Neuronal stem cell (in vitro differentiated cells): ENCODE data around the gene HMG20B.
A peak's percentile ranks its signal among the peaks of the same experiment; 100 is the strongest.

Experiments used
- DNase-seq: peaks from one replicate; pipeline ENCODE4 v3.0.0-alpha.2; 2013; ENCODE audit warnings: low spot score
- H2AFZ ChIP-seq: one replicate; pipeline ENCODE4 v1.6.1; 2013; ENCODE audit warnings: mild to moderate bottlenecking, low read length, inconsistent platforms
- H2AK5ac ChIP-seq: 2 replicates; pipeline ENCODE4 v1.6.1; 2013; ENCODE audit warnings: low read depth, mild to moderate bottlenecking, inconsistent platforms, low read length, moderate library complexity, mixed read lengths
- H2BK120ac ChIP-seq: 2 replicates; pipeline ENCODE4 v1.6.1; 2013; ENCODE audit warnings: low read depth, mild to moderate bottlenecking, inconsistent platforms, low read length, moderate library complexity, mixed read lengths
- H2BK12ac ChIP-seq: one replicate; pipeline ENCODE4 v1.6.1; 2013; ENCODE audit warnings: low read length, inconsistent platforms
- H2BK15ac ChIP-seq: 2 replicates; pipeline ENCODE4 v1.6.1; 2013; ENCODE audit warnings: mild to moderate bottlenecking, low read length, inconsistent platforms, mixed read lengths
- H2BK5ac ChIP-seq: one replicate; pipeline ENCODE4 v1.6.1; 2013; ENCODE audit warnings: inconsistent platforms, mild to moderate bottlenecking, low read length, moderate library complexity
- H3K14ac ChIP-seq: one replicate; pipeline ENCODE4 v1.6.1; 2013; ENCODE audit warnings: low read length, inconsistent platforms
- H3K18ac ChIP-seq: 2 replicates; pipeline ENCODE4 v1.6.1; 2013; ENCODE audit warnings: low read length, inconsistent platforms
- H3K23ac ChIP-seq: 2 replicates; pipeline ENCODE4 v1.6.1; 2013; ENCODE audit warnings: low read depth, mild to moderate bottlenecking, mixed read lengths, low read length, inconsistent platforms; ENCODE audit not compliant: poor library complexity
- H3K27ac ChIP-seq: replicated peaks from 3 replicates; pipeline ENCODE4 v1.5.1; 2013; ENCODE audit warnings: low read length, inconsistent platforms
- H3K27me3 ChIP-seq, 3 experiments: 2 replicates each; pipeline ENCODE4 v1.6.1; 2013; ENCODE audit warnings: low read length in 3 of 3, mild to moderate bottlenecking in 2 of 3, inconsistent platforms in 1 of 3, low read depth in 1 of 3, mixed read lengths in 1 of 3, moderate library complexity in 1 of 3; ENCODE audit not compliant: control insufficient read depth in 3 of 3, insufficient read depth in 3 of 3
- H3K36me3 ChIP-seq, 2 donors: replicated peaks in 1 of 2; 2 replicates each; pipeline ENCODE4 v1.6.1; 2013; ENCODE audit warnings: low read length in 2 of 2; ENCODE audit not compliant: control insufficient read depth in 2 of 2, insufficient read depth in 2 of 2
- H3K4ac ChIP-seq: 2 replicates; pipeline ENCODE4 v1.6.1; 2013; ENCODE audit warnings: inconsistent platforms, mild to moderate bottlenecking, low read length, moderate library complexity
- H3K4me1 ChIP-seq, 2 donors: 1 replicate in 1 of 2; 2 replicates in 1 of 2; pipeline ENCODE4 v1.6.1; 2013; ENCODE audit warnings: low read length in 2 of 2, low read depth in 1 of 2; ENCODE audit not compliant: control insufficient read depth in 2 of 2, insufficient read depth in 1 of 2
- H3K4me2 ChIP-seq: one replicate; pipeline ENCODE4 v1.6.1; 2013; ENCODE audit warnings: mild to moderate bottlenecking, low read length, inconsistent platforms; ENCODE audit not compliant: insufficient read depth, poor library complexity, severe bottlenecking
- H3K4me3 ChIP-seq, 2 donors: 2 replicates each; pipeline ENCODE4 v1.5.1; 2013; ENCODE audit warnings: low read length in 2 of 2, mild to moderate bottlenecking in 2 of 2, inconsistent platforms in 1 of 2, moderate library complexity in 1 of 2
- H3K79me1 ChIP-seq: one replicate; pipeline ENCODE4 v1.6.1; 2013; ENCODE audit warnings: low read depth, mild to moderate bottlenecking, inconsistent platforms, low read length, moderate library complexity
- H3K9ac ChIP-seq: one replicate; pipeline ENCODE4 v1.6.1; 2013; ENCODE audit warnings: mild to moderate bottlenecking, low read depth, low read length, inconsistent platforms; ENCODE audit not compliant: poor library complexity
- H3K9me3 ChIP-seq, 2 donors: replicated peaks in 1 of 2; 2 replicates each; pipeline versions ENCODE3 to v1.6.1; 2013; ENCODE audit warnings: low read length in 2 of 2, mild to moderate bottlenecking in 2 of 2, inconsistent platforms in 1 of 2, low read depth in 1 of 2, mixed read lengths in 1 of 2, moderate library complexity in 1 of 2; ENCODE audit not compliant: control insufficient read depth in 2 of 2, insufficient read depth in 1 of 2
- H4K8ac ChIP-seq: one replicate; pipeline ENCODE4 v1.6.1; 2013; ENCODE audit warnings: low read depth, mild to moderate bottlenecking, inconsistent platforms, low read length, moderate library complexity
- H4K91ac ChIP-seq: one replicate; pipeline ENCODE4 v1.6.1; 2013; ENCODE audit warnings: low read length, low read depth, mild to moderate bottlenecking, inconsistent platforms; ENCODE audit not compliant: poor library complexity
- WGBS, 2 donors: extraction: QIAGEN DNeasy Blood & Tissue Kit; methylation state at CpG; one replicate each; pipeline ENCODE4 v1.1.7; 2013; ENCODE audit warnings: missing lambda C conversion rate in 2 of 2, mixed read lengths in 1 of 2; ENCODE audit not compliant: insufficient read length in 2 of 2, insufficient replicate concordance in 1 of 2; ENCODE audit errors: extremely low coverage in 2 of 2; 5-methylcytosine and 5-hydroxymethylcytosine counted together

Gene HMG20B

GRCh38 chr19:3610745-3611717 lies 38.3 kb downstream of the HMG20B start:
- Histone ChIP-seq H2BK120ac (no peak overlapping the region), H2BK12ac (no peak overlapping the region), H3K27ac (no peak overlapping the region), H3K79me1 (peaks cover 3% of the 10 kb centered on the region), H3K18ac (no peak overlapping the region), H2BK5ac (no peak overlapping the region), H3K23ac (no peak overlapping the region), H4K91ac (no peak overlapping the region), H2AFZ (no peak overlapping the region), H2AK5ac (no peak overlapping the region), H4K8ac (no peak overlapping the region), H3K36me3 (peaks cover 13 to 36% of the 10 kb centered on the region in 2 donors), H3K9ac (no peak overlapping the region), H2BK15ac (no peak overlapping the region), H3K14ac (no peak overlapping the region), H3K4me1 (peaks cover 5 to 17% of the 10 kb centered on the region in 2 donors), H3K4me2 (no peak overlapping the region), H3K27me3 (peaks cover 3 to 17% (median 10%) of the 10 kb centered on the region in 3 experiments), H3K4me3 (no peak overlapping the region), H3K4ac (no peak overlapping the region), H3K9me3 (no peaks in the 10 kb centered on the region)
- no CpG with 5 or more reads among the region's 41 CpGs for WGBS, 2 donors
- no peak for DNase-seq

- Histone ChIP-seq H2BK120ac (no peak overlapping the region), H3K4me2 (no peak overlapping the region), H4K8ac (no peak overlapping the region), H2AK5ac (no peak overlapping the region), H3K27ac (no peak overlapping the region), H3K79me1 (peaks cover 3% of the 10 kb centered on the region), H3K9me3 (no peaks in the 10 kb centered on the region), H2BK12ac (no peak overlapping the region), H2BK5ac (no peak overlapping the region), H2AFZ (no peak overlapping the region), H3K14ac (no peak overlapping the region), H2BK15ac (no peak overlapping the region), H3K23ac (peak overlapping the region; percentile 55), H4K91ac (no peak overlapping the region), H3K4ac (no peak overlapping the region), H3K4me1 (peaks cover 5 to 16% of the 10 kb centered on the region in 2 donors), H3K4me3 (no peak overlapping the region), H3K18ac (no peak overlapping the region), H3K36me3 (peaks cover 13 to 36% of the 10 kb centered on the region in 2 donors), H3K9ac (peak overlapping the region; percentile 60), H3K27me3 (peaks cover 0 to 9% (median 5%) of the 10 kb centered on the region in 3 experiments)
- DNase-seq, result no peak
- WGBS, 2 donors, result no CpG with 5 or more reads among the region's 36 CpGs
Measured at GRCh38 chr19:3611841-3612240, 39.1 kb downstream of the HMG20B start.

GRCh38 chr19:3612330-3612729 lies 39.6 kb downstream of the HMG20B start:
- no peak overlapping the region for H3K4me3 ChIP-seq
- no peak overlapping the region for H4K91ac ChIP-seq
- no peaks in the 10 kb centered on the region for H3K9me3 ChIP-seq
- no peak overlapping the region for H2BK120ac ChIP-seq
- H3K4me1 ChIP-seq, result peaks cover 4 to 11% of the 10 kb centered on the region in 2 donors
- no peak overlapping the region for H4K8ac ChIP-seq
- DNase-seq, result no peak
- H2BK15ac ChIP-seq, result no peak overlapping the region
- H3K27ac ChIP-seq, result no peak overlapping the region
- no peak overlapping the region for H3K14ac ChIP-seq
- H2BK12ac ChIP-seq, result no peak overlapping the region
- no peak overlapping the region for H2AFZ ChIP-seq
- no CpG with 5 or more reads among the region's 33 CpGs for WGBS, 2 donors
- no peak overlapping the region for H2BK5ac ChIP-seq
- no peak overlapping the region for H3K9ac ChIP-seq
- H3K4ac ChIP-seq, result no peak overlapping the region
- H2AK5ac ChIP-seq, result no peak overlapping the region
- H3K23ac ChIP-seq, result peak overlapping the region; percentile 55
- peaks cover 0 to 4% (median under 1%) of the 10 kb centered on the region in 3 experiments for H3K27me3 ChIP-seq
- H3K79me1 ChIP-seq, result peaks cover 3% of the 10 kb centered on the region
- peaks cover 13 to 41% of the 10 kb centered on the region in 2 donors for H3K36me3 ChIP-seq
- no peak overlapping the region for H3K4me2 ChIP-seq
- no peak overlapping the region for H3K18ac ChIP-seq
